Sigmoid colon (tissue), 7 donors: ENCODE results near the gene OR4F15. TPM values are rescaled to one million over a fixed set of nuclear protein-coding genes. Genes with fewer than 3 reads are reported as not detected.

Experiments used
- DNase-seq: peaks from one replicate; pipeline ENCODE4 v3.0.0-alpha.2; 2019
- H3K27ac ChIP-seq, 4 donors: fragments of 200-600 bp; sonication (generic); one replicate each; pipeline ENCODE4 v1.5.1; 2016 to 2019; ENCODE audit warnings: mild to moderate bottlenecking in 1 of 4
- H3K27me3 ChIP-seq, 3 donors: fragments of 200-600 bp; sonication (generic); one replicate each; pipeline ENCODE4 v1.5.1; 2019; ENCODE audit warnings: mild to moderate bottlenecking in 1 of 3
- H3K36me3 ChIP-seq, 4 donors: fragments of 200-600 bp; sonication (generic); one replicate each; pipeline ENCODE4 v1.5.1; 2016 to 2019
- H3K4me1 ChIP-seq, 4 donors: fragments of 200-600 bp; sonication (generic); one replicate each; pipeline ENCODE4 v1.5.1; 2017 to 2019
- H3K4me3 ChIP-seq, 4 donors: fragments of 200-600 bp; sonication (generic); one replicate each; pipeline ENCODE4 v1.5.1; 2017 to 2019; ENCODE audit warnings: mild to moderate bottlenecking in 2 of 4, moderate library complexity in 1 of 4
- H3K9me3 ChIP-seq, 4 donors: fragments of 200-600 bp in 3 of 4; sonication (generic) in 3 of 4; one replicate each; pipeline versions ENCODE4 v1.5.1 to v1.6.1; 2013 to 2019
- EP300 ChIP-seq, 4 donors: sonication (generic); formaldehyde crosslinking; IDR thresholded peaks; one replicate each; pipeline ENCODE4 v1.6.1; 2017; ENCODE audit warnings: antibody characterized with exemption in 4 of 4
- POLR2A ChIP-seq, 2 donors: fragments of 450-650 bp; IDR thresholded peaks; one replicate each; pipeline ENCODE4 v1.6.1; 2016; ENCODE audit warnings: antibody characterized with exemption in 2 of 2, mild to moderate bottlenecking in 2 of 2, moderate library complexity in 2 of 2
- POLR2AphosphoS5 ChIP-seq, 4 donors: sonication (generic); formaldehyde crosslinking; IDR thresholded peaks; one replicate each; pipeline ENCODE4 v1.6.1; 2017; ENCODE audit warnings: antibody characterized with exemption in 4 of 4
- WGBS, 2 donors: extraction: QIAGEN DNeasy Blood & Tissue Kit; methylation state at CpG; one replicate each; pipeline ENCODE4 v1.1.7; 2013; 5-methylcytosine and 5-hydroxymethylcytosine counted together
- intact Hi-C: fragments of 100-400 bp; cut with DNase I; formaldehyde crosslinking; loops from one replicate; pipeline ENCODE4 v1.15.1; 2023
- polyA plus RNA-seq, 3 donors: library from polyadenylated mRNA; stranded (reverse); fragments of 200-250 nt; gene quantifications; one replicate each; pipeline ENCODE4 v1.2.3, GENCODE V29; 2013
- total RNA-seq, 4 donors: library from RNA; depleted of rRNA; stranded (reverse); fragments of >200 nt; gene quantifications; one replicate each; pipeline ENCODE4 v1.1.0, GENCODE V29; 2016
- TF ChIP-seq, protein P1 (sequence below), 4 experiments: fragments of 450-650 bp in 3 of 4; fragments of 200-600 bp in 1 of 4; IDR thresholded peaks; one replicate each; pipeline ENCODE4 v1.5.1; 2016 to 2019; ENCODE audit warnings: antibody characterized with exemption in 4 of 4, mild to moderate bottlenecking in 3 of 4, moderate library complexity in 2 of 4
- donor health status: healthy with polysubstance abuse.
- donor health status: Bipolar disorder and iron deficiency.
- donor health status: healthy.

The OR4F15 gene
- total and polyA plus RNA-seq, 7 donors = 0.16 TPM; not detected in 6

- no peaks in the 10 kb centered on the region for H3K36me3 ChIP-seq
- H3K27ac ChIP-seq = no peak overlapping the region
- no peaks in the 10 kb centered on the region for H3K27me3 ChIP-seq
- no peak for DNase-seq
- H3K4me1 ChIP-seq = no peaks in the 10 kb centered on the region
- intact Hi-C loops = no loop called here
- H3K9me3 ChIP-seq = no peaks in the 10 kb centered on the region
- H3K4me3 ChIP-seq = no peak overlapping the region
- TF ChIP-seq POLR2AphosphoS5 (IDR thresholded peaks at IDR 0.05) = no peak
- TF ChIP-seq EP300 (IDR thresholded peaks at IDR 0.05) = no peak
- TF ChIP-seq, protein P1, sequence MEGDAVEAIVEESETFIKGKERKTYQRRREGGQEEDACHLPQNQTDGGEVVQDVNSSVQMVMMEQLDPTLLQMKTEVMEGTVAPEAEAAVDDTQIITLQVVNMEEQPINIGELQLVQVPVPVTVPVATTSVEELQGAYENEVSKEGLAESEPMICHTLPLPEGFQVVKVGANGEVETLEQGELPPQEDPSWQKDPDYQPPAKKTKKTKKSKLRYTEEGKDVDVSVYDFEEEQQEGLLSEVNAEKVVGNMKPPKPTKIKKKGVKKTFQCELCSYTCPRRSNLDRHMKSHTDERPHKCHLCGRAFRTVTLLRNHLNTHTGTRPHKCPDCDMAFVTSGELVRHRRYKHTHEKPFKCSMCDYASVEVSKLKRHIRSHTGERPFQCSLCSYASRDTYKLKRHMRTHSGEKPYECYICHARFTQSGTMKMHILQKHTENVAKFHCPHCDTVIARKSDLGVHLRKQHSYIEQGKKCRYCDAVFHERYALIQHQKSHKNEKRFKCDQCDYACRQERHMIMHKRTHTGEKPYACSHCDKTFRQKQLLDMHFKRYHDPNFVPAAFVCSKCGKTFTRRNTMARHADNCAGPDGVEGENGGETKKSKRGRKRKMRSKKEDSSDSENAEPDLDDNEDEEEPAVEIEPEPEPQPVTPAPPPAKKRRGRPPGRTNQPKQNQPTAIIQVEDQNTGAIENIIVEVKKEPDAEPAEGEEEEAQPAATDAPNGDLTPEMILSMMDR (IDR thresholded peaks at IDR 0.05) = no peak
- no peak for TF ChIP-seq POLR2A (IDR thresholded peaks at IDR 0.05)
- WGBS, 2 donors = 72 to 80% methylated on average over 3 of the region's 3 CpGs
Measured at GRCh38 chr15:101813803-101814534, 2.0 kb downstream of the OR4F15 start.

DNA sequence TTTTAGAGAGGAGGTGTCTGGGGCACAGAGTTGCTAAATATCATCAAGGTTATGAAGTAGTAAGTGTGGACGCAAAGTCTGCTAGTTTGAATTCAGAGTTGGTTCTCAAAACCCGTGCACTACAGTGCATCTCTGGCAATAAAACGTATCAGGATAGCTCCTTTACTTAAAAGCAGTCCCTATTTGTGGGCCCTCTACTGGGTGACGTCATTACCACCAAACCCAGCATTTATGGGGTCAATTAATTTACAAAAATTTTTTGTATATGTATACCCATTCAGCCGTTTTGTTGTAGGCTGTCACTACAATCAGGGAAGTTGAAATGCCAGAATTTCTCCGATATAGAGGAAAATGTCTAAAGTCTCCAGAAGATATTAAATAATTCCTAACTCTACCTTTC is 8.8 kb downstream of the OR4F15 start:
- TF ChIP-seq, protein P1 (IDR thresholded peaks at IDR 0.05) = no peak
- TF ChIP-seq EP300 (IDR thresholded peaks at IDR 0.05) = no peak
- TF ChIP-seq POLR2AphosphoS5 (IDR thresholded peaks at IDR 0.05) = no peak
- no peak for TF ChIP-seq POLR2A (IDR thresholded peaks at IDR 0.05)
- Histone ChIP-seq H3K27ac (no peak overlapping the region), H3K9me3 (no peaks in the 10 kb centered on the region), H3K4me1 (no peaks in the 10 kb centered on the region), H3K36me3 (no peaks in the 10 kb centered on the region), H3K27me3 (no peaks in the 10 kb centered on the region), H3K4me3 (no peak overlapping the region)
- 66 to 77% methylated on average over 6 of the region's 6 CpGs for WGBS, 2 donors
- intact Hi-C loops = no loop called here
- DNase-seq = no peak

GRCh38 chr15:101827257-101827656 is 15.3 kb downstream of the OR4F15 start:
- Histone ChIP-seq H3K9me3 (no peaks in the 10 kb centered on the region), H3K27me3 (no peaks in the 10 kb centered on the region), H3K4me1 (no peaks in the 10 kb centered on the region), H3K4me3 (no peak overlapping the region), H3K36me3 (no peaks in the 10 kb centered on the region), H3K27ac (no peak overlapping the region)
- DNase-seq = no peak
- intact Hi-C loops = no loop called here
- TF ChIP-seq POLR2AphosphoS5 (IDR thresholded peaks at IDR 0.05) = no peak
- TF ChIP-seq, protein P1 (IDR thresholded peaks at IDR 0.05) = no peak
- 74 to 82% methylated on average over 6 of the region's 6 CpGs for WGBS, 2 donors

- no peak overlapping the region for H3K4me3 ChIP-seq
- WGBS, 2 donors = 83 to 84% methylated on average over 5 of the region's 5 CpGs
- H3K4me1 ChIP-seq = no peaks in the 10 kb centered on the region
- no peaks in the 10 kb centered on the region for H3K9me3 ChIP-seq
- TF ChIP-seq POLR2AphosphoS5 (IDR thresholded peaks at IDR 0.05) (no peak), POLR2A (IDR thresholded peaks at IDR 0.05) (no peak), EP300 (IDR thresholded peaks at IDR 0.05) (no peak)
- TF ChIP-seq, protein P1 (IDR thresholded peaks at IDR 0.05) = no peak
- DNase-seq = no peak
- intact Hi-C loops = no loop called here
- no peak overlapping the region for H3K27ac ChIP-seq
- no peaks in the 10 kb centered on the region for H3K27me3 ChIP-seq
- no peaks in the 10 kb centered on the region for H3K36me3 ChIP-seq
Measured at GRCh38 chr15:101828774-101829173, 16.8 kb downstream of the OR4F15 start.

GRCh38 chr15:101841656-101842055 is 29.7 kb downstream of the OR4F15 start:
- Histone ChIP-seq H3K4me1 (no peaks in the 10 kb centered on the region), H3K4me3 (no peak overlapping the region), H3K27ac (no peak overlapping the region), H3K27me3 (no peaks in the 10 kb centered on the region), H3K9me3 (no peaks in the 10 kb centered on the region), H3K36me3 (no peaks in the 10 kb centered on the region)
- intact Hi-C loops = no loop called here
- TF ChIP-seq, protein P1 (IDR thresholded peaks at IDR 0.05) = no peak
- no peak for TF ChIP-seq POLR2AphosphoS5 (IDR thresholded peaks at IDR 0.05)
- WGBS, 2 donors = 57 to 69% methylated on average over 3 of the region's 3 CpGs
- no peak for DNase-seq
